GM23338 (cell line): Measurements from ENCODE around the gene DGKG. TPM values are rescaled to one million over a fixed set of nuclear protein-coding genes. Genes with fewer than 3 reads are reported as not detected.

Experiments
- ATAC-seq: fragments of 200-7000 bp; cut with Tn5 transposase; 3 replicates; pipeline ENCODE4 v1.9.1; 2020
- DNase-seq: peaks from one replicate; pipeline ENCODE4 v3.0.0-alpha.2; 2015; ENCODE audit warnings: low spot score
- H2AFZ ChIP-seq: fragments of 200-600 bp; sonication (generic); 2 replicates; pipeline ENCODE4 v1.8.0; 2016; ENCODE audit warnings: antibody characterized with exemption, mild to moderate bottlenecking, moderate library complexity
- H3F3A ChIP-seq: fragments of 200-600 bp; sonication (generic); replicated peaks from 2 replicates; pipeline ENCODE4 v1.8.0; 2017; ENCODE audit warnings: antibody characterized with exemption, mixed run types, low read depth
- H3K27ac ChIP-seq: fragments of 200-600 bp; sonication (generic); 2 replicates; pipeline ENCODE4 v1.6.1; 2016; ENCODE audit warnings: low read depth
- H3K27me3 ChIP-seq: fragments of 200-600 bp; sonication (generic); 2 replicates; pipeline ENCODE4 v1.8.0; 2016; ENCODE audit warnings: mild to moderate bottlenecking, mixed run types, moderate library complexity; ENCODE audit not compliant: insufficient read depth
- H3K36me3 ChIP-seq: fragments of 200-600 bp; sonication (generic); 2 replicates; pipeline ENCODE4 v1.8.0; 2016; ENCODE audit warnings: mild to moderate bottlenecking; ENCODE audit not compliant: insufficient read depth
- H3K4me1 ChIP-seq: fragments of 200-600 bp; sonication (generic); 2 replicates; pipeline ENCODE4 v1.8.0; 2016; ENCODE audit warnings: mild to moderate bottlenecking, moderate library complexity; ENCODE audit not compliant: insufficient read depth
- H3K4me2 ChIP-seq: fragments of 200-600 bp; sonication (generic); 2 replicates; pipeline ENCODE4 v1.7.1; 2017; ENCODE audit warnings: mixed run types
- H3K4me3 ChIP-seq: fragments of 200-600 bp; sonication (generic); 2 replicates; pipeline ENCODE4 v1.6.1; 2016; ENCODE audit warnings: mixed run types
- H3K79me2 ChIP-seq: fragments of 200-600 bp; sonication (generic); replicated peaks from 2 replicates; pipeline ENCODE4 v1.8.0; 2017; ENCODE audit warnings: mild to moderate bottlenecking; ENCODE audit not compliant: insufficient read depth
- H3K9me2 ChIP-seq: fragments of 200-600 bp; sonication (generic); 2 replicates; pipeline ENCODE4 v1.8.0; 2017; ENCODE audit not compliant: insufficient read depth
- H4K20me1 ChIP-seq: fragments of 200-600 bp; sonication (generic); replicated peaks from 2 replicates; pipeline ENCODE4 v1.8.0; 2017; ENCODE audit warnings: mild to moderate bottlenecking; ENCODE audit not compliant: insufficient read depth
- H3K27ac Mint-ChIP-seq: 2 replicates; pipeline ENCODE4 v1.8.0; 2020; ENCODE audit warnings: inconsistent platforms, mild to moderate bottlenecking, moderate library complexity, mixed read lengths
- H3K27me3 Mint-ChIP-seq: 3 replicates; pipeline ENCODE4 v1.8.0; 2022; ENCODE audit warnings: low read depth, mild to moderate bottlenecking, moderate library complexity, mixed read lengths, inconsistent platforms; ENCODE audit not compliant: insufficient read depth, poor library complexity
- H3K36me3 Mint-ChIP-seq: 3 replicates; pipeline ENCODE4 v1.8.0; 2021; ENCODE audit warnings: low read depth, mild to moderate bottlenecking, inconsistent platforms, moderate library complexity, mixed read lengths
- H3K4me1 Mint-ChIP-seq: 3 replicates; pipeline ENCODE4 v1.8.0; 2020; ENCODE audit warnings: mild to moderate bottlenecking, inconsistent platforms, mixed read lengths
- H3K4me3 Mint-ChIP-seq: 3 replicates; pipeline ENCODE4 v1.8.0; 2021; ENCODE audit warnings: moderate library complexity, mild to moderate bottlenecking, inconsistent platforms, mixed read lengths
- H3K9me3 Mint-ChIP-seq: 3 replicates; pipeline ENCODE4 v1.8.0; 2020; ENCODE audit warnings: moderate library complexity, mild to moderate bottlenecking, inconsistent platforms, mixed read lengths
- CREB1 ChIP-seq: fragments of 250-450 bp; sonication (Bioruptor Pico); IDR thresholded peaks from 2 replicates; pipeline ENCODE4 v1.5.0; 2020; ENCODE audit warnings: low read depth, mild to moderate bottlenecking, moderate library complexity
- ETS1 ChIP-seq: IDR thresholded peaks from 2 replicates; pipeline ENCODE4 v1.6.1; 2016; ENCODE audit warnings: antibody characterized with exemption
- EZH2 ChIP-seq: fragments of 200-600 bp; sonication (generic); IDR thresholded peaks from one replicate; pipeline ENCODE4 v1.8.0; 2017; ENCODE audit warnings: antibody characterized with exemption, mild to moderate bottlenecking, low read depth; ENCODE audit not compliant: unreplicated experiment
- EZH2phosphoT487 ChIP-seq: fragments of 200-600 bp; sonication (generic); IDR thresholded peaks from one replicate; pipeline ENCODE4 v1.8.1; 2018; ENCODE audit warnings: antibody characterized with exemption; ENCODE audit not compliant: unreplicated experiment
- JUNB ChIP-seq: IDR thresholded peaks from one replicate; pipeline ENCODE4 v1.6.1; 2016; ENCODE audit warnings: antibody characterized with exemption; ENCODE audit not compliant: unreplicated experiment
- NANOG ChIP-seq: IDR thresholded peaks from 2 replicates; pipeline ENCODE4 v1.6.1; 2016; ENCODE audit warnings: antibody characterized with exemption, borderline replicate concordance
- POLR2AphosphoS5 ChIP-seq: IDR thresholded peaks from 2 replicates; pipeline ENCODE4 v1.6.1; 2016; ENCODE audit warnings: antibody characterized with exemption, low read depth
- REST ChIP-seq: IDR thresholded peaks from one replicate; pipeline ENCODE4 v1.6.1; 2018; ENCODE audit warnings: antibody characterized with exemption; ENCODE audit not compliant: unreplicated experiment
- STAT1 ChIP-seq: IDR thresholded peaks from one replicate; pipeline ENCODE4 v1.6.1; 2016; ENCODE audit warnings: antibody characterized with exemption; ENCODE audit not compliant: unreplicated experiment
- ZNF114 ChIP-seq: fragments of 250-450 bp; sonication (Bioruptor Pico); IDR thresholded peaks from 2 replicates; pipeline ENCODE4 v1.5.0; 2020; ENCODE audit warnings: mild to moderate bottlenecking, moderate library complexity
- ZNF331 ChIP-seq: fragments of 250-450 bp; sonication (Bioruptor Pico); IDR thresholded peaks from 2 replicates; pipeline ENCODE4 v1.5.0; 2020; ENCODE audit warnings: low read depth, mild to moderate bottlenecking, moderate library complexity
- ZNF462 ChIP-seq: fragments of 250-450 bp; sonication (Bioruptor Pico); IDR thresholded peaks from 2 replicates; pipeline ENCODE4 v1.5.0; 2020; ENCODE audit warnings: mild to moderate bottlenecking, moderate library complexity
- polyA plus RNA-seq: library from polyadenylated mRNA; unstranded; fragments of >200 nt; fragmentation: Nextera tagmentation; extraction: Ambion mirVana; gene quantifications from 2 replicates; pipeline ENCODE4 v1.2.1, GENCODE V29; 2016
- total RNA-seq: library from RNA; depleted of rRNA; stranded (reverse); fragments of >200 nt; shearing (Covaris generic); gene quantifications from 2 replicates; pipeline ENCODE4 v1.2.3, GENCODE V29; 2014
- TF ChIP-seq, protein P1 (sequence below), 2 experiments: fragments of 200-600 bp in 1 of 2; sonication (generic) in 1 of 2; conservative IDR thresholded peaks; 2 replicates each; pipeline versions ENCODE4 v1.5.1 to v1.6.1; 2016 to 2017; ENCODE audit warnings: antibody characterized with exemption in 2 of 2, low read depth in 2 of 2, mild to moderate bottlenecking in 2 of 2, moderate library complexity in 1 of 2

DGKG gene
- total and polyA plus RNA-seq, 2 experiments from 2014 or later: 0.14 to 0.31 TPM

DNA sequence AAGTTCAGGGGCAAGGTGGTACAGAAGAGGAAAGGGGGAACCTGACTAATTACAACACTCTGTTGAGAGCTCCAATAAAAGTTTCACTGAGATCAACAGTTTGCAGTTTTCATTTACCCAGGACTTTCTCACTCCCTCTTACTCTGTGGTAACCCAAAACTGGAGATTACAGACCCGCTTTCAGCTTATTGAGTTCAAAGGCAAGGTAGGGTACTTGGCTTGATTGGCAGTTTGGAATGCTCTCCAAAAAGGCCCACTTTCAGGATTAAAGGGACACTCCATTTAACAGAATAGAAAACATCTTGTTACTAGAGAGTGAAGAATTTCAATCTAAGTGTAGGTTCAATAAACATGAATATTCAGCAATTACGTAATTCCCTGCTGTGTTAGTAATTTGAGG is 135.6 kb downstream of the DGKG start:
- no peaks in the 10 kb centered on the region for H3K36me3 ChIP-seq
- Mint-ChIP-seq H3K4me1 (peaks cover 11% of the 10 kb centered on the region), H3K4me3 (no peak overlapping the region), H3K36me3 (no peaks in the 10 kb centered on the region), H3K27me3 (peaks cover 6% of the 10 kb centered on the region), H3K9me3 (no peaks in the 10 kb centered on the region), H3K27ac (no peak overlapping the region)
- no peaks in the 10 kb centered on the region for H3K9me2 ChIP-seq
- H2AFZ ChIP-seq: no peak overlapping the region
- peaks cover 5% of the 10 kb centered on the region; the same call in 1 of the 2 replicates for H3K4me1 ChIP-seq
- ATAC-seq (no peak), DNase-seq (no peak)
- no peaks in the 10 kb centered on the region for H3K79me2 ChIP-seq
- no peaks in the 10 kb centered on the region for H3F3A ChIP-seq
- no peaks in the 10 kb centered on the region for H4K20me1 ChIP-seq
- TF ChIP-seq STAT1: no peak
- no peak for TF ChIP-seq POLR2AphosphoS5
- TF ChIP-seq EZH2phosphoT487: no peak
- TF ChIP-seq EZH2: no peak
- TF ChIP-seq NANOG: no peak
- no peak for TF ChIP-seq ZNF114 (CRISPR knock-in tag)
- TF ChIP-seq, protein P1, sequence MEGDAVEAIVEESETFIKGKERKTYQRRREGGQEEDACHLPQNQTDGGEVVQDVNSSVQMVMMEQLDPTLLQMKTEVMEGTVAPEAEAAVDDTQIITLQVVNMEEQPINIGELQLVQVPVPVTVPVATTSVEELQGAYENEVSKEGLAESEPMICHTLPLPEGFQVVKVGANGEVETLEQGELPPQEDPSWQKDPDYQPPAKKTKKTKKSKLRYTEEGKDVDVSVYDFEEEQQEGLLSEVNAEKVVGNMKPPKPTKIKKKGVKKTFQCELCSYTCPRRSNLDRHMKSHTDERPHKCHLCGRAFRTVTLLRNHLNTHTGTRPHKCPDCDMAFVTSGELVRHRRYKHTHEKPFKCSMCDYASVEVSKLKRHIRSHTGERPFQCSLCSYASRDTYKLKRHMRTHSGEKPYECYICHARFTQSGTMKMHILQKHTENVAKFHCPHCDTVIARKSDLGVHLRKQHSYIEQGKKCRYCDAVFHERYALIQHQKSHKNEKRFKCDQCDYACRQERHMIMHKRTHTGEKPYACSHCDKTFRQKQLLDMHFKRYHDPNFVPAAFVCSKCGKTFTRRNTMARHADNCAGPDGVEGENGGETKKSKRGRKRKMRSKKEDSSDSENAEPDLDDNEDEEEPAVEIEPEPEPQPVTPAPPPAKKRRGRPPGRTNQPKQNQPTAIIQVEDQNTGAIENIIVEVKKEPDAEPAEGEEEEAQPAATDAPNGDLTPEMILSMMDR (conservative IDR thresholded peaks at IDR 0.05; ENCODE audit: low read depth in 2 of 2): no peak
- TF ChIP-seq ZNF462 (CRISPR knock-in tag): no peak
- TF ChIP-seq CREB1 (CRISPR knock-in tag): no peak
- TF ChIP-seq REST: no peak
- no peak for TF ChIP-seq JUNB
- TF ChIP-seq ZNF331: no peak
- no peak for TF ChIP-seq ETS1
- H3K4me3 ChIP-seq: no peak overlapping the region
- H3K27me3 ChIP-seq: no peaks in the 10 kb centered on the region
- H3K27ac ChIP-seq: no peak overlapping the region
- no peak overlapping the region for H3K4me2 ChIP-seq
